GM12891 (cell line): ENCODE data around the gene LPCAT1.

Experiments used
- PAX5 ChIP-seq: IDR thresholded peaks from 2 replicates; pipeline ENCODE4 v1.6.1; 2011; ENCODE audit warnings: low read length, moderate library complexity, mild to moderate bottlenecking; ENCODE audit not compliant: insufficient read depth, severe bottlenecking
- POLR2A ChIP-seq: IDR thresholded peaks from 2 replicates; pipeline ENCODE4 v1.6.1; 2011; ENCODE audit warnings: low read depth, low read length, control low read depth
- POLR2AphosphoS5 ChIP-seq: IDR thresholded peaks from 2 replicates; pipeline ENCODE4 v1.6.1; 2011; ENCODE audit warnings: low read depth, low read length, control low read depth
- TAF1 ChIP-seq: IDR thresholded peaks from 2 replicates; pipeline ENCODE4 v1.6.1; 2011; ENCODE audit warnings: low read depth, low read length, control low read depth

- TF ChIP-seq POLR2A = no peak
- no peak for TF ChIP-seq POLR2AphosphoS5
- TF ChIP-seq TAF1 = no peak
- TF ChIP-seq PAX5 = no peak
Observed at GRCh38 chr5:1424716-1425115, 99.0 kb downstream of the LPCAT1 start.
